Uterus (tissue), 2 donors: Measurements from ENCODE around the gene MICB.

ENCODE experiments used
- POLR2A ChIP-seq, 2 donors: fragments of 450-650 bp; IDR thresholded peaks; one replicate each; pipeline ENCODE4 v1.6.1; 2016; ENCODE audit warnings: antibody characterized with exemption in 2 of 2, mild to moderate bottlenecking in 1 of 2, moderate library complexity in 1 of 2
- TF ChIP-seq, protein P1 (sequence below), 4 experiments: fragments of 200-600 bp in 2 of 4; fragments of 450-650 bp in 2 of 4; sonication (generic) in 2 of 4; IDR thresholded peaks; one replicate each; pipeline ENCODE4 v1.5.1; 2016 to 2019; ENCODE audit warnings: antibody characterized with exemption in 4 of 4, mild to moderate bottlenecking in 2 of 4, moderate library complexity in 1 of 4

DNA sequence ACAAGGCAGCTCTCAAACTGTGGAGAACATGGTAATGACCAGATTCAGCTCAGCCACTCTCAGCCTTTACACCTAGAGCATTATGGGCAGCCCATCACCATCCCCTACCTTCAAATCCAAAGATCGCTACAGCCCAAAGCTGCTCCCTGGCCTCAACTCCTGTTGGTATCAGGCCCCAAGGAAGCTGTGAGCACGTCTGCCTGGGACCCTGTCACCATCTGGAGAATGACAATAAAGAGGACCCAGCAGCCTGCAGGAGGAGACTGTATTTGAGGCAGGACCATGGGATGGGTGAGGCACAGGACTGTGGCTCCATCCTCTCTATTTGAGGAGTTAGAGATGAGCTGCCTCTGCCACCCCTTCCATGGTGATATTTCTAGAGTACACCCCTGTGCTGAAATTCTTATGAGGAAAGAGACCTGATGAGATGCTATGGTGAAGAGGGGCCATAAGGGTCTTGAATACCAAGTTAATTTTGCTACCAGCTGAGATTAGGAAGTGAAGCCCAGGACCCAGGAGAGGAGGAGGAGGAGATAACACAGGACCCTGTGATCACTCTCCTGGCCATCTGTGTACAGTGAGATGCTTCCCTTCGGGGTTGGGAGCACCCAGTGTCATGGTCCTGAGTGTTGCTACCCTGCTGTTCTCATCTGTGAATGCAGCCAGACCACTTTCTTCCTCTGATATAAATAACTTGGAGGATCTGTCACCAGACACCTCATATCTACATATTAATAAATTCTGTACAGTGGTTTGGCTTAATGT, 19.6 kb upstream of the MICB start:
- TF ChIP-seq, protein P1, sequence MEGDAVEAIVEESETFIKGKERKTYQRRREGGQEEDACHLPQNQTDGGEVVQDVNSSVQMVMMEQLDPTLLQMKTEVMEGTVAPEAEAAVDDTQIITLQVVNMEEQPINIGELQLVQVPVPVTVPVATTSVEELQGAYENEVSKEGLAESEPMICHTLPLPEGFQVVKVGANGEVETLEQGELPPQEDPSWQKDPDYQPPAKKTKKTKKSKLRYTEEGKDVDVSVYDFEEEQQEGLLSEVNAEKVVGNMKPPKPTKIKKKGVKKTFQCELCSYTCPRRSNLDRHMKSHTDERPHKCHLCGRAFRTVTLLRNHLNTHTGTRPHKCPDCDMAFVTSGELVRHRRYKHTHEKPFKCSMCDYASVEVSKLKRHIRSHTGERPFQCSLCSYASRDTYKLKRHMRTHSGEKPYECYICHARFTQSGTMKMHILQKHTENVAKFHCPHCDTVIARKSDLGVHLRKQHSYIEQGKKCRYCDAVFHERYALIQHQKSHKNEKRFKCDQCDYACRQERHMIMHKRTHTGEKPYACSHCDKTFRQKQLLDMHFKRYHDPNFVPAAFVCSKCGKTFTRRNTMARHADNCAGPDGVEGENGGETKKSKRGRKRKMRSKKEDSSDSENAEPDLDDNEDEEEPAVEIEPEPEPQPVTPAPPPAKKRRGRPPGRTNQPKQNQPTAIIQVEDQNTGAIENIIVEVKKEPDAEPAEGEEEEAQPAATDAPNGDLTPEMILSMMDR (IDR thresholded peaks at IDR 0.05) = no peak
- no peak for TF ChIP-seq POLR2A (IDR thresholded peaks at IDR 0.05)
